WERI-Rb-1 (cell line): ENCODE measurements around the gene ADGRL3.

Experiments
- DNase-seq: peaks from one replicate; pipeline ENCODE4 v3.0.0-alpha.2; 2020
- H3K27ac ChIP-seq: fragments of 250-450 bp; sonication (Bioruptor Pico); 2 replicates; pipeline ENCODE4 v1.5.1; 2020; ENCODE audit warnings: mild to moderate bottlenecking, moderate library complexity
- H3K27me3 ChIP-seq: fragments of 250-450 bp; sonication (Bioruptor Pico); 2 replicates; pipeline ENCODE4 v1.5.1; 2021; ENCODE audit warnings: mild to moderate bottlenecking, low read depth, moderate library complexity; ENCODE audit not compliant: insufficient read depth, severe bottlenecking
- H3K36me3 ChIP-seq: fragments of 250-450 bp; sonication (Bioruptor Pico); 2 replicates; pipeline ENCODE4 v1.5.1; 2020; ENCODE audit warnings: mild to moderate bottlenecking, moderate library complexity
- H3K4me3 ChIP-seq: 2 replicates; pipeline ENCODE4 v1.5.1; 2011; ENCODE audit warnings: low read depth, mild to moderate bottlenecking, control low read depth, low read length
- H3K9me3 ChIP-seq: fragments of 250-450 bp; sonication (Bioruptor Pico); 2 replicates; pipeline ENCODE4 v1.5.1; 2021; ENCODE audit warnings: mild to moderate bottlenecking, moderate library complexity; ENCODE audit not compliant: severe bottlenecking
- TF ChIP-seq, protein P1 (sequence below): IDR thresholded peaks from 2 replicates; pipeline ENCODE4 v1.5.1; 2011; ENCODE audit warnings: low read depth, mild to moderate bottlenecking, control low read depth, inconsistent platforms, low read length

The ADGRL3 gene

DNA sequence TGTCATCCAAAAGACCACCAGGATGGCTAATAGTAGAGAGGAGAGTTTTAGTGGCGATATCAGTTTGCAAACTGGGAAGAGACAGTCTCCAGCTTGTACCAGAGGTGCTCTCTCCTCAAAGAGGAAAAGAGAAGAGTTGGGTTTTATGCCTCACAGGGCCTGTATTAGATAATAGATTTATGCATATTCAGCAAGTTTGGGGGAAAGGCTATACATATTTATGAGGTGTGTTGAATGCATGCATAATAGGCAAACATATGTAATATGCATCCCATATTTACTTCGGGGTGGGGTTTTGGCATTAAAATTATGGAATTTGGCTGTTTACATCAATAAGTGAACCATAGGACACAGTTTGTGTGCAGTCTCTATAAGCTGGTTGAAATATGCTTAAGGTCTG lies 22.8 kb upstream of the ADGRL3 start:
- H3K9me3 ChIP-seq, result no peaks in the 10 kb centered on the region
- no peaks in the 10 kb centered on the region for H3K27me3 ChIP-seq
- no peak overlapping the region for H3K4me3 ChIP-seq
- TF ChIP-seq, protein P1, sequence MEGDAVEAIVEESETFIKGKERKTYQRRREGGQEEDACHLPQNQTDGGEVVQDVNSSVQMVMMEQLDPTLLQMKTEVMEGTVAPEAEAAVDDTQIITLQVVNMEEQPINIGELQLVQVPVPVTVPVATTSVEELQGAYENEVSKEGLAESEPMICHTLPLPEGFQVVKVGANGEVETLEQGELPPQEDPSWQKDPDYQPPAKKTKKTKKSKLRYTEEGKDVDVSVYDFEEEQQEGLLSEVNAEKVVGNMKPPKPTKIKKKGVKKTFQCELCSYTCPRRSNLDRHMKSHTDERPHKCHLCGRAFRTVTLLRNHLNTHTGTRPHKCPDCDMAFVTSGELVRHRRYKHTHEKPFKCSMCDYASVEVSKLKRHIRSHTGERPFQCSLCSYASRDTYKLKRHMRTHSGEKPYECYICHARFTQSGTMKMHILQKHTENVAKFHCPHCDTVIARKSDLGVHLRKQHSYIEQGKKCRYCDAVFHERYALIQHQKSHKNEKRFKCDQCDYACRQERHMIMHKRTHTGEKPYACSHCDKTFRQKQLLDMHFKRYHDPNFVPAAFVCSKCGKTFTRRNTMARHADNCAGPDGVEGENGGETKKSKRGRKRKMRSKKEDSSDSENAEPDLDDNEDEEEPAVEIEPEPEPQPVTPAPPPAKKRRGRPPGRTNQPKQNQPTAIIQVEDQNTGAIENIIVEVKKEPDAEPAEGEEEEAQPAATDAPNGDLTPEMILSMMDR, result no peak
- no peak overlapping the region for H3K27ac ChIP-seq
- no peak for DNase-seq
- H3K36me3 ChIP-seq, result no peaks in the 10 kb centered on the region

DNA sequence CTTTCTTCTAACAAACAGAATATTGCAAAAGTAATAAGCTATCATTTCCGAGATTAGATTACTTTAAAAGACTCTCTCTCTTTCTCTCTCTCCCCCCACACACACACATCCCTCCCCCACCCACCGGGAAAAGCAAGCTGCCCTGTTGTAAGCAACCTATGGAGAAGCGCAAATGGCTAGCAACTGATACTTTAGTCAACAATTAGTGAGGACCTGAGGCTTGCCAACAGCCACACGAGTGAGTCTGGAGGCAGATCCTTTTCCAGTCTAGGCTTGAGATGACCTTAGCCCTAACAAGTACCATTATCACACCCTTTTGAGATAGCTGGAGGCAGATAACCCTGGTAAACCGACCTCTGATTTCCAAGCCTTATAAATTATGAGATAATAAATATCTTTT lies 19.7 kb upstream of the ADGRL3 start:
- Histone ChIP-seq H3K9me3 (no peaks in the 10 kb centered on the region), H3K36me3 (no peaks in the 10 kb centered on the region), H3K4me3 (no peak overlapping the region), H3K27me3 (no peaks in the 10 kb centered on the region), H3K27ac (no peak overlapping the region)
- DNase-seq, result no peak
- TF ChIP-seq, protein P1, result no peak

DNA sequence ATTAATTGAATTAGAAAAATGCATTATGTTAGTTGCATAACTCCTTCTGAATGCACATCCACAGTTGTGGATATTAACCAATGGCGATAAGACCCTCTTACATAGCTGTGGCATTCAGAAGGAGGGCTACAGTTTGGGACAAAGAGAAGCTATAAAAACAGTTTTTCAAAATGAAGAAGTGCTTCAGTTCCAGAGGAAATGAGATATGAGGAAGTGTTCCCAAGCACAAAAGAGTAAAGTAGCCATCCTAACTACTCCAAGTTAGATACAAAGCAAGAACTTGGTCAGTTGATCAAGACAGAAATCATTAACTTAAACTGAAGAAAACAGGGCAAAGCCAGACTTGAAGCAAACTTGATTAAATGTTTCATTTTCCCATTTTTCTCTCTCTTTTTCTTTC lies 17.2 kb upstream of the ADGRL3 start:
- no peak for DNase-seq
- TF ChIP-seq, protein P1, result no peak
- no peak overlapping the region for H3K27ac ChIP-seq

DNA sequence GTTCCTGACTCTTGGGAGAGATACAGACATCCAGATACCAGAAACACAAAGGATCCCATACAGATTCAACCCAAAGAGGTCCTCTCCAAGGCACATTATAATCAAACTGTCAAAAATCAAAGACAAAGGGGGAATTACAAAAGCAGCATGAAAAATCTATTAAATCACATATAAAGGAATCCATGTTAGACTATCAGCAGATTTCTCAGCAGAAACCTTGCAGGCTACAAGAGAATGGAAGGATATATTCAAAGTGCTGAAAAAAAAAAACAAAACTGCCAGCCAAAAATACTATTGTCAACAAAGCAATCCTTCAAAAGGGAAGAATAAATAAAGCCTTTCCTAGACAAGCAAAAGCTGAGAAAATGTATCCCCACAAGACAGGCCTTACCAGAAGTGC lies 14.8 kb upstream of the ADGRL3 start:
- Histone ChIP-seq H3K9me3 (no peaks in the 10 kb centered on the region), H3K27ac (no peak overlapping the region), H3K36me3 (no peaks in the 10 kb centered on the region), H3K27me3 (no peaks in the 10 kb centered on the region), H3K4me3 (no peak overlapping the region)
- TF ChIP-seq, protein P1, result no peak
- DNase-seq, result no peak

More for the DNA sequence above, 17.2 kb upstream of the ADGRL3 start:
- Histone ChIP-seq H3K4me3 (no peak overlapping the region), H3K9me3 (no peaks in the 10 kb centered on the region), H3K36me3 (no peaks in the 10 kb centered on the region), H3K27me3 (no peaks in the 10 kb centered on the region)

DNA sequence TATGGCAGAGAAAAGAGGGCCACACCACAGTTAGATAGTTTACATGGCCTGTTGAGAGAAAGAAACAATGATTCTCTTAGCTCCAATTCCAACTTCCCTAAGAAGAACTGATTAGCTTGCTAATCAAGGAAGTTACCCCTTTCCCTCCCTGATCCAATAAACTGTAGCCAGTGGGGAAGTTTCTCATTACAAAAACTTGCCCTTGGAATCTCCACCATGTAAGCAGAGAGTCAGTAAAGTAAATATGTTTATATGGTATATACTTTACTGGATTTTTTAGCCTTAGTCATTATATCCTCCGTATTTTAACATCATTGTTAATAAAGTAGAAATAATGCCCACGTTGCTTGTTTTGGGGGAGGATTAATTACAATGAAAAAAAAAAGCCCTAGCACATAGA lies 7.7 kb upstream of the ADGRL3 start:
- DNase-seq, result no peak
- no peak overlapping the region for H3K4me3 ChIP-seq
- no peaks in the 10 kb centered on the region for H3K36me3 ChIP-seq
- TF ChIP-seq, protein P1, result no peak
- H3K27me3 ChIP-seq, result no peaks in the 10 kb centered on the region
- H3K27ac ChIP-seq, result no peak overlapping the region
- no peaks in the 10 kb centered on the region for H3K9me3 ChIP-seq

DNA sequence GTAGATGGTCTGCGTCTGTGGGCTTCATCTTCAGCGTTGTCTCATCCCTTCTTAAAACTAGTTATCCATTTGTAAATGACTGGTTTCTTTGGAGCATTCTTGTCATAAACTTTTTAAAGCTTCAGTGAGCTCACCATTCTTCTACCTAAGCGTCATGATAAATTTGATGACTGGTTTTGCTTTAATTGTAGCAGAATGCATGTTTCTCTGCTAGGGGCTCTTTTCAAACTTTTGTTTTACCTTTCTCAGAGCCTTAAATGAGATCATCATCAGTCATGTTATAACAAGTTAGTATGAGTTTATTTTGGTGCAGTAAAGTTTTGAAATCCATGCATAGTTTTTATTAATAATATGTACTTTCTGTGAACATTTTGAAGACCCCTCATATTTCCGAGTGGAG lies 6.3 kb upstream of the ADGRL3 start:
- H3K27ac ChIP-seq, result no peak overlapping the region
- no peaks in the 10 kb centered on the region for H3K36me3 ChIP-seq
- no peak for DNase-seq
- H3K27me3 ChIP-seq, result no peaks in the 10 kb centered on the region
- H3K9me3 ChIP-seq, result no peaks in the 10 kb centered on the region
- TF ChIP-seq, protein P1, result no peak
- no peak overlapping the region for H3K4me3 ChIP-seq
